T-helper 1 cell treated with Interleukin-12 subunit alpha and Interleukin-12 subunit beta and Interleukin-4 antibody, amounts not matched to agents 30 ng/mL and 1 ng/mL, for 36 hours (primary cell): ENCODE data around the gene COL7A1. TPM values are rescaled to one million over a fixed set of nuclear protein-coding genes. Genes with fewer than 3 reads are reported as not detected.

Experiments used
- intact Hi-C: fragments of 100-400 bp; cut with micrococcal nuclease; formaldehyde crosslinking; loops from one replicate; pipeline ENCODE4 v1.15.1; 2024
- total RNA-seq: library from RNA; stranded (reverse); gene quantifications from 2 replicates; pipeline ENCODE4 v1.2.3, GENCODE V29; 2022

Gene COL7A1
- total RNA-seq, 1 donor from 2014 or later, result 1.9 TPM

DNA sequence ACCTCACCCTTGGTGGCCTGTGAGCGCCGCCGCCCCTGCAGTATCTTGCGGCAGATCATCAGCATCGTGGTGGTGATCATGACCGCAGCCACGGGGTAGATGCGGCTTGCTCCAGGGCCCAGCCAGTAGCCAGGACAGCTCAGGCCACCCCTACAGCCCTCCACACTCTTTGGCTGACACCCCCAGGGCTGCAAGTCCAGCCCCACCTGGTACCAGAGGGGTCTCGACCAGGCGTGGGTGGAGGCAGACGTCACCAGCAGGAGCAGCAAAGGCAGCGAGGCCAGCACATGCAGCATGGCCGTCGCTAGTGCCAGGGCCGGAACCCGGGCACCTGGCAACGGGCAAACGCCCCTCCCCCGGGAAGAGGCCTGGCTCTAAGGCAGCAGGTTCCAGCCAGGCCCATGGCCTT, 26.3 kb upstream of the COL7A1 start, which contains the start of gene TMEM89:
TMEM89 (minus strand) TSS at position 309 of the 409 bp plus-strand sequence; CDS start at position 296, 13 bp downstream.
- intact Hi-C loops, result no loop called here

DNA sequence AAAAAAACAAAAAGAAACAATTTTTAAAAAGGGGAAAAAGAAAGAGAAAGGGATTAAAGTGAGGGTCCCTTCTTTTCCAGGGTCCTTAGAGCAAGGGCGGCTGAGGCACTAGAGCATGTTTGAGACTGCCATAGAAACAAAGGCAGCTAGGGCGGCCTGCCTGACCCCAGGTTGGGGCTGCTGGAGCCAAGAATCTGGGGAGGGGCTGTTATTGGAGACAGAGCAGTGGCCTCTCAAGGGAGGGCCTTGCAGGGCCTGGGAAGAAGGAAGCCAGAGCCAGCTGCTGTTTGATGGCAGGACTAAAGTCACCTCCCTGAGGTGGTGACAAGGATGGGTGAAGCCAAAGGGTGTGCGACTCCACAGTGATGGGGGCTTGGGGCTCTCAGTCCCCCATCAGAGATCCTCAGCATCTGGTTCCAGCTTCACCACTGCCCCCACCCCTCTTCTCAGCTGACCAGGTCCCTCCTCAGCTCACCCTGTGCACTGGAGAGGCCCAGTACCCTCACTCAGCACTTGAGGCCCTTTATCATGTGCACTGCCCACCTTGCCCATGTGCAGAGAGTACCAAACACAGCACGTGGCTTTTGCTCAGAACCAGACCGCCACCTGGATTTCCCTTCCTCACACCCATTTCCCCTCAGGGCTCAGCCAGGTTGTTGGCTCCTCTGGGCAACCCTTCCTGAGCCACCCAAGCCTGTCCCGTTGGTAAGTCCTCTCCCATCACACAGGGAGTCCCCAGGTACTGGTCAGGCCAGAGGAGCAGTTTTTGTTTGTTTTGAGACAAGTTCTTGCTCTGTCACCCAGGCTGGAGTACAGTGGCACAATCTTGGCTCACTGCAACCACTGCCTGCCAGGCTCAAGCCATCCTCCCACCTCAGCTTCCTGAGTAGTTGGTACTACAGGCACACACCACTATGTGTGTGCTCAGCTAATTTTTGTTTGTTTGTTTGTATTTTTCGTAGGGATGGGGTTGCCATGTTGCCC, 24.7 kb upstream of the COL7A1 start:
- intact Hi-C loops, result no loop called here

DNA sequence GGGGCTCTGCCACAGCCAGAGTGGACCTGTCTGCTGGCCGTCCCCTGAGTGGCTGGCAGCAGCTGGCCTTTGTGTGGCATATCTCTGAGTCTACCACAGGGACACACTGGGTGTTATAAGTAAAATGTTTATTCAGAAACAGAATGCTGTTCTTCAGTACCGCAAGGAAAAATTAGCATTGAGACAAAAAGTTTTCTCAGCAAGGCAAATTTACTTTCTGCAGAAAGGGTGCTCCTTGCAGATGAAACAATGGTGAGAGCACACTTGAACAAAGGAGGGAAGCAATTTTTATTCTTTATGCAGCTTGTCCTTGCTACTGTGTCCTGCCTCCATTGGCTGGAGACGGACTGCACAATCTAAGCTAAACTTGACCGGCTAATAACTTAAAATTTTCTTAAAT, 22.4 kb upstream of the COL7A1 start:
- intact Hi-C loops, result no loop called here

DNA sequence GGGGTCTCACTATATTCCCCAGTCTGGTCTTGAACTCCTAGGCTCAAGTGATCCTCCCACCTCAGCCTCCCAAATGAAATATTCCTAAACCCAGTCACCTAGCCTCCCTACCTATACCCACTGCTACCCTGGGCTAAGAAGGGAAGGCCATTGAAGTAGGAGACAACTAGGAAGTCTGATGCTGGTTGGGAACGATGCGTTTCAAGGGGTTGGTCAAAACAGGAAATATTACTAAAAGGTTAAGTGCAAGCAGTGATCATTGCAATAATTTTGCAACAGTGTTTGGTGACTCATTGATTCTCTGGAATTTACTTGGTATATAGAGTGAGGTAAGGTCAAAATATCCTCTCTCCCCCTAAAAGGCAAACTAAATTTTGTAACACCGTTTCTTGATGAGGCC, 18.9 kb upstream of the COL7A1 start:
- intact Hi-C loops, result no loop called here

DNA sequence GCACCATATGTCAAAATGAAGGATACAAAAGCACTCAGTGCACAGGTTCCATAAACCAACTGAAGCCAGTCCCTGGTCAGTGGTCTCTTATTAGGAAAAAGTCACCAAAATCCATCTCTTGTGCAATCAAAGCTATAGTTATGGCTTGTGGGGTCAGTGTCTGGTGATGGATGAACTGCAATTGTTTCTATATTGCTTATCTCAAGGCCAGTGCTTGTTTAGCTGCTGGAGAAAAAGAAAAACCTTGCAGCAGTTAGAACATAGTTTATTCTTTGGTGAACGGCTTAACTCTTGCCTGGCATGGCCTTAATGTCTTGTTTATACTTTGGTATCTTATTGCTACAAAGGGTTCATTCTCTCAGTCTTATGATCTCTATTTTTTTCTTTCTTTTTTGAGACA, 17.2 kb upstream of the COL7A1 start:
- intact Hi-C loops, result no loop called here

DNA sequence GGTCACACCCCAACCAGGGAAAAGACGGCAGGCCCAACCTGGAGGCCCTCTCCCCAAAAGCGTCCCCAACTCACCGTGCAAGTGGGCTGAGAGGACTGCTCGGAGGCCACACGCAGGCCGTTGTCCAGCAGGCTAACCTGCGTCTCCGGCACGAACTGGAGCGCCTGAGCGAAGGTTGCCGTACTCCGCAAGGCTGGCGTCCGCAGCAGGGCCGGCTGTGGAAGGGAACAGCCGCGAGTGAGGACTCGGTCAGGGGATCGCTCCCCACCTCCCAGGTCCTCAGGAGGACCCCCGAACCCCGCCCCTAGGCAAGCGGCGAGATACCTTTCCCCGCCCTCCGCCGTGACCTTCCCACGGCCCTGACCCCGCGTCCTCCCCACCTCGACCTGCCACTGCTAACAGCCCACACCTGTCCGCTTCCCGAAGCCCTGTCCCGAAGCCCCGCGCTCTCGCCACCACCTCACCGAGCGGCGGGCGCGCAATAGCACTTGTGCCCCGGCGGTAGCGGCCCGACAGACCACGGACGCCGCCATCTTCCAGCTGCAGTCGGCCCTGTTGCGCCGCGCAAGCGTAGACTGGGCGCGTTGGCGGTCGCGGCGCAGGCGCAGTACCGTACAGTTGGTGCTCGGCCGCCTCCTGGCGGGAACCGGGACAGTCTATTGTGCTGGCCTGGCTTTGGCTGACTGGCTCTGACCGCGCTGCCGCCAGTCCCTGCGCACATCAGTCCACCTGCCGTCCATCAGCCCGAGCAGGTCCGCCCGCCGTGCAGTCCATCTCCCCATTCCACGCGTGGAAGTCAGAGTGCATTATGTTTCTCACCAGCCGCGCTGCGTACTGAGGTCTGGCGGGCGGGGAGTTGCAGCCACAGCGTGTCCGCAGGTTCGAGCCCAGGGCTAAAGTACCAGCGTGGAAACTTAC, 14.2 kb upstream of the COL7A1 start, which contains the start of gene UQCRC1:
UQCRC1 (minus strand) TSS at position 559 of the 918 bp plus-strand sequence; CDS start at position 533, 26 bp downstream.
- intact Hi-C loops, result loop anchor here (1.0 to 2.0 kb wide), 13 partner anchors 26 to 369 kb away; partner anchors contain the start of genes CCDC51, IP6K2, NCKIPSD and NME6

DNA sequence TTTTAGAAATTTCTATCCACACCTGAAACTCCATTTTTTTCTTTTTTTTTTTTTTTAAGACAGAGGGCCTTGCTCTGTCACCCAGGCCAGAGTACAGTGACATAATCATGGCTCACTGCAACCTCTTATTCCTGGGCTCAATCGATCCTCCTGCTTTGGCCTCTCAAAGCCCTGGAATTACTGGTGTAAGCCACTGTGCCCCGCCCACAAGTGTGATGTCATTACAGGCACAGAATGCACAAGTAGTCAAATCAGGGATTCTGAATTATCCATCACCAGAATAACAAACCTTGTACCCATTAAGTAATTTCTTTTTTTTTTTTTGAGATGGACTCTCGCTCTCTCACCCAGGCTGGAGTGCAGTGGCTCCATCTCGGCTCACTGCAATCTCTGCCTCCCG, 12.4 kb upstream of the COL7A1 start:
- intact Hi-C loops, result no loop called here

DNA sequence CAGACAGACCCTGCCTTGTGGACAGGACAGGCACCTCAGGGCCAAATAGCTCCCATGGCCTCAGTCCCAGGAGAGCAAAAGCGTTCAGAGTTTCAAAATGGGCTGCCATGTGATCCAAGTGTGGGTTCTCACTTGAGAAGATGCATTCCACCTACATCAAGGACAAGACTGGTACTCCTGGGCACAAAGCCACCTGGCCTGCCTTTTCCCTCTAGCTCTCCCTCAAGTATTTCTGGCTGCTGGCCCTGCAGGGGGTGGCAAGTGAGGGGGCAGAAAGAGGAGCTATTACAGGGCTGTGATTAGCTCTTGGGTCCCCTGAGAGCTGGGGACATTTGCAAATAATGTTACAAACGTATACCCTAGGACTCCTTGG, 6.5 kb upstream of the COL7A1 start:
- intact Hi-C loops, result no loop called here

DNA sequence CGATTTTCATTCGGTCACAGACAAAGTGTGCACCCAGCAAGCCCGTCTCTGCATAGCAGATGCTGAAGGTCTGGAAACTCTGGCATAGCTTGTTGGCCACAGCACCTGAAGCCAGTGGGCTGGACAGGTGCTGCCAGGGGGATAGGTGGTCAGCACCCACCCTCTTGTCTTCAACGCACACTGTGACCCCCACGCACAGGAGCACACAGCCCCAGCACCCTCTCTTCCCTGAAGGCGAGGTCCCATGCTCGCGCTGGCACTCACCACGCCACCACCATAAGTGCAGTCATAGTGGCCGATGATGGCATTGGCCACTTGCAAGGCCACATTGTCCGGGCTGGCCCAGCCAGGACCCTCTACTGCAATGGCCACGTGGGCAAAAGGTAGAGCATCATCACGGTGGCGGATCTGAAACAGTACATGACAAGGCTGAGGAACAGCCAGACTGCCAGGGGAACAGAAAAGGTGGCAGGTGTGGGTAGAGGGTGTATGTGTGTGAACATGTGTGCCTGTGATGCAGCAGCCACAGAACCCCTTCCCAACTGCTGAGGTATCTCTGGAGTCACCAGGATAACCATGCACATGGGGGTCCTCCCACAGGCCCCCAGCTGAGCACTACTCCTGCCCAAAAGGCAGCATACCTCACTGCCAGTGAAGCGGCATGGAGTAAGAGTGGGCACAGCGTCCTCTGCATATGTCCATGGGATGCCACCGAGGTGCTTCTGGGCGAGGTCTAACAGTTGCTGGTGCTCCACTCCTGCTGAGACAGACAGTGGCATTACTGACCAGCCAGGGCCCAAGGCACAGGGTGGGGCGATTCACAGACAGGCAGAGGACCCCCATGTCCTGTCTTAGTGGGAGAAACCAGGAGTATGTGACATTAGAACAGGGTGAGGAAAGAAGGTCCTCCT, 5.8 kb upstream of the COL7A1 start:
- intact Hi-C loops, result no loop called here

DNA sequence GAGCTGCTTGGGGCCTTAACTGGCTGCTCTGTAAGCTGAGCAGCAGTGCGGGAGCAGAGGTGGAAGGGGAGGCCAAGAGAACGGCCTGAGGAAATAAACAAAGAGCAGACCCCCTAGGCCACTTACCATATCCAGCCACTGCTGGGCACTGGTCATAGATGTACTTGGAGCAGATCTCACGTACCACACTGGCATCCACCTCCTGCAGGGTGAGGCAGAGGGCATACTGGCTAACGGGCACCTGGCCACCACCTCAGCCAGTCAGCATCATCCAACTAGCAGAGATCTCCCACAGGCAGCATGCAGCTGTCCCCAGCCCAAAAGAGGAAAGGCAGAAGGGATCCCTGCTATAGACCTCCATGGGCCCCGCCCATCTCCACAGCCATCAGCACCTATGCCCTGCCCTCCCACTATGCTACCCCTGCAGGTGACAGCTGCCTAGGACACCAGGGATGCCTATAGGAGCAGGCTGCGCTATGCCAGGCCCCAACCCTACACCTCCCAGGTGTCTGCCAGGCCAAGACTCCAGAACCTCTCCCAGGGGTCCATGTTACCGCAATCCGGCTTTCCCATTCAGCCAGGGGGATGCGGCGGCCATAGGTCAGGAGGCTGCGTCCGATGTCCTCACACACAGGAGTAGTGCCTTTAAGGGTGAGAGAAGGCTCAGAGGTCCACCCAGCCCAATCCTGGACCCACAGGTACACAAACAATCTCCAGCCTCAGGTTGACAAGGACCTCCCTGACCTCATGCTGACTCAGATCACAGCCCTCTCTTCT, 4.6 kb upstream of the COL7A1 start:
- intact Hi-C loops, result no loop called here

DNA sequence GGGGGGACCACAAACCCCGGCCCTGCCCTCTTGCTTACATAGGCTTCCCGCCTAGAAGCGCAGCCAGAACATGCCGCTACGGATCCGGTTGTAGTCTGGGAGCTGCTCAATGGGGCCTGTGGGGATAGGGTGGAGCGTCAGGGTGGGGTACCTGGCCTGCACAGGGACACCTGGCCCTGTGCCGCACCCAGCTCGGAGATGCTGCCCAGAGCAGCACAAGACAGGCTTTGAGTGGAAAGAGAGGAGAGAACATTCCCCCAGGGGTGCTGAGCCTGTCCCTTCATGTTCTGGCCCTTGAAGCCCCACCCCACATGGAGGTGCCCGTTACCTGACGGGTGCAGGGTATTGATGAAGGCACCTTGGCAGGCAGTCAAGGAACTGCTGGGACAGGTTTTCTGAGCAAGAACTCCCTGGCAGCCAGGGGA, 4.0 kb upstream of the COL7A1 start:
- intact Hi-C loops, result no loop called here

DNA sequence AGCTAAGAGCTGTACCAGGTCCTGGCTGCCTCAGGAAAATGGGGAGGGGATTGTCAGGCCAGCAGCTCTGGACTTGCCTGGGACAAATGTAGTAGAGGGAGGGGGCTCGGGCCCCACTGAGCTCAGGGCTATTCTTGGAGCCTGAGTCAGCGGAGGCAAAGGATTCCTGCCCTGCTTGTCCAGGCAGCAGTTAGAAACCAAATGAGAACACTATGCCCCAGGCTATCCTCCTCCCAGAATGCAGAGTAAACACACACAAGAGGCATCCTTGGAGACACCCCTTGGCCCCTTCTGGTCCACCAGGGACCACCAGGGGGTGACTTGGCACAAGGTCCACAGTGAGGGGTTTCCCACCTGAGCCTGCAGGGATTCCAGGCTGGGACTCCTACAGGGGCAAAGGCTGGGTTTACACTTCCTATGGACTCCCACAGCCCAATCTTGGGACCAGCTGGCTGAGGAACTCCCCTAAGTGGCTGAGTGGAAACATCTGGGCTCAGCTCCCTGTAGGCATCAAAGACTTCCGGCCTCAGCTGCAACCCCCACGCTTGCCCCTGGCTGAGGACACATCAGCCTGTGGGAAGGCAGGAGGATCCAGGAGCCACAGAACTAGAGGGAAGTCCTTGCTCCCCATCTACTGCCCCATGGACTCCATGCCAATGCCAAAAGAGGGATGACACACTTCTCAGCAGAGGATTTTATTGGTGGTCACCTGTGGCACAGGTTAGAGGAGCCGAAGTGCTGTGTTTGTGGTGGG, 3.4 kb upstream of the COL7A1 start:
- intact Hi-C loops, result no loop called here

DNA sequence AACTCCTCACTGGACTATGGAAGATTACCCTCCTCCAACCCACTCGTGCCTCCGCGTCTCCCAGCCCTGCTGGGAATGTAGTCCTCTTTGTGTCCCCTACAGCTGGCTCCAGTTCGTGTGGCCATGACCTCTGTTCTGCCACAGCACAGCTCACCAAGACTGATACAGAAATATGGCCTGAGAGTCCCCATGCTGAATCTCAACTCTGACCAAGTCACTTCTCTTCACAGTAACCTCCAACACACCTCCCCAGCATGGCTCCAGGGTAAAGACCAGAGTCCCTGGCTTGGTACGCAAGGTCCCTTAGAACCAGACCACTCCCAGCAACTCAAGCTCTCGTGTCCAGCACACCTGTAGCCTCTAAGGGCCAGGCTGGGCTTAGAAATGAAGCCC, 2.3 kb upstream of the COL7A1 start:
- intact Hi-C loops, result no loop called here

DNA sequence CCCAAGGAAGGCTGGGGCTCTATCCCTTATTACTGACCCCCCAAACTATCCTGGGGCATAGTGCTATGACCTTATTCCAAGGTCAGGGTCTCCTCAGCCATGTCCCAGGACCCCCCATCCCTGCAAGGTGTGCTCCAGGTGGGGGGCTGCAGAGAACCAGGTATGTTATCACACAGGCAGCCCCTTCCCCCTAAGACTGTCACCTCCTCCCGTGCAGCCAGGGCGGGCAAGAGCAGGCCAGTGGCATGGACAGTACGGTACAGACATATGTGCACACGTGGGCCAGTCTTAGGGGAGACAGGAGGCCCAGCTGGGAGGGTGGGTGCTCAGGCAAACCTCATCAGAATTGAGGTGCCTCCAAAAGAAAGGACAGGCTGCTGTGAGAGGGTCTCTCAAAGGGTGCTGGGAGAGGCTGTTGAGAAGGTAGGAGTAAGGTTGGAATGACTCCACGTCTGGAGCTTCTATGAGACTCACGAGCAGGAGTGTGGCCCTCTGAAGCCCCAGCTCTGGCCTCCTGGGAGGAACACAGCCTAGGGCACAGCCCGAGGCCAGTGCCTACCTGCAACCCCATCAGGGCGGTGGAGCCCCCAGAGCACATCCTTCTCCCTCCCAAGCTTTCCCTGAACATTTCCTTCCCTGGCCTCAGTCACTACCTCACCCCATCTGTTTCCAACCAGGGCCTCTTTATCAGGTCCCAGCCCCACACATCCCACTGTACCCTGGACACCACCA, 1.7 kb upstream of the COL7A1 start:
- intact Hi-C loops, result no loop called here

DNA sequence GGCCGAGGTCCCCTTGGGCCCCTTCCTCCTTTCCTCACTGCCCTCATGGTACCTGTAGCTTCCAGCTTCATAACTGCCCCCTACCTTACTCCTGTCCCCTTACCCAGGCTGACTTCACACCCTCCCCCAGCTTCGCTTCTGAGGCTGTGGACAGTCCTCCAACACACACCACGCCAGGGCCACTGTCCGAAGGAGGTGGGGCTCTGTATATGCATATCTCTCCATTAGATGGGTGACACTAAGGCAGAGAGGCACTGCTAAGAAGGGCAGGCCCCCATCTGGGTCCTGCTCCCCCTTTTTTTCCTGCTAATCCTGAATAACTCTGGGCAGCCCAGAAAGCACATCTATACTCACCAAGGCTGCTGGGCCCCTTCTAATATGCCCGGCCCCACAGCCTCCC, 1.0 kb upstream of the COL7A1 start:
- intact Hi-C loops, result no loop called here

DNA sequence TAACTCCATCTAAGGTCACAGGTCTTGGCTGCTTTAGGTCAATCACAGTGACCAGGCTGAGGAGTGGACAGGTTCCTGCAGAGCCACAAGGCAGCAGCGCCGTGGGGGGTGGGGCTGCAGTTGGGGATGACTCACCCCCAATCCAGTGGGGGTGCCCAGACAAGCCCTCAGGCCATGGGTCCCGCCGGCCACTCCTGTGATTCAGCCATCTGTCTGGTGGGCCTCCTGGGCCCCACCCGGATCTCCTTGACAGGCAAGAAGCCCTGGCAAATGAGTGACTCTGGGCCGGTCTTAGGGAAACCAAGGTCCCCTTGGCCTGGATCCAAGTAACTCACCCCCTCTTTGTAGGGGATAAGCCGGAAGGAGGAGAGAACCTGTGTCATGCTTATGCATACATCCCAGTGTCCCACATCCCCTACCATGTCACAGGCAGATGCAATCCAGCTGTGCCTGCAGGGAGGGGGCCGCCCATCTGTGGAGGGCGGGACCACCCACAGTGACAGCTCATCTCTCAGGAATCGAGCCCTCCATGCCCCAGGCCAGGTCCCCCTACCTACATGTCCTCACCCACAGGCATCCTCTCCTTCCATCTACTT, 495 bp upstream of the COL7A1 start:
- intact Hi-C loops, result no loop called here

DNA sequence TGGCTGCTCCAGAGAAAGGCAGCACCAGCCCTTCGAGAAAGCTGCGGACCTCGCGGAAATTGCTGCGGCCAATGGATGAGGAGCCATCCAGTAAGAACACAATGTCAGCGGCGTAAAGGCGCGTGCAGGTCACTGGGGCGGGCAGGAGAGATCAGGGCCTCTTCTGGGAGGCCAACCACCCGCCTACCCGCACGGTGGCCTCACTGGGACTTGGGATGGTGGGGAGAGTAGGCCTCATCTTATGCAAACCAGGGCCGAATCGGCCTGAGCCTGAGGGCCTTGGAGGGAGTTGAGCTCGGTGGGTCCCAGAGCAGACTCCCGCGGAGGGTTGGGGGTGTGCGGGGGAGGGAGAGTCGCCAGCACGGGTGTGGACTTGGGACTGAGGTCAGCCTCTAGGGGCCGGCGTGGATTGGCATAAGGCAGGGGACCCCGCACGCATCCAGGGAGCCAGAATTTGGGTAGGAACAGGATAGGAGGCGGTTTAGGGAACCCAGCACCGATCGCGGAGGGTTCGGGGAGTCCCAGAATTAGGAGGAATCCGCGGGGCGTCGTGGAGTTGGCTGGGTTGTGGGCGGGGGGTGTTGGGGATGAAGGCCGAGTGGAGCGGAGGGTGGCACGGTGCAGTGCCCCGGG, 596 bp downstream of the COL7A1 start:
- intact Hi-C loops, result no loop called here

DNA sequence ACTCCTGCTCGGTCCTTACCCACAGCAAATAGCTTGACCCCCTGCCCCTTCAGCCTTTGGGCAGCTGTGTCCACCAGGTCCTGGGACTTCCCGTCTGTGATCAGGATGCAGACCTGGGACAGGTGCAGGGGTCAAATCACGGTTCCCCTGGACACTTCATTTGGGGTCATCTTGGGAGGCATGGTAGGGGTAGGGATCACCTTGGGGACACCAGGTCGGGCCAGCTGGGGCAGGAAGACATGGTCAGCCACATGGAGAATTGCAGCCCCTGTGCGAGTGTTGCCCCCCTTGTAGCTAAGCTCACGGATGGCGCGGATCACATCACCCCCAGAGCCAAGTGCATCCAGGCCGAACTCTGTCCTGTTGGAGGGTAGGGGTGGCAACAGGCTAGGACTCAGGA, 1.8 kb downstream of the COL7A1 start:
- intact Hi-C loops, result no loop called here
